Gastrocnemius medialis (tissue), 4 donors: ENCODE measurements around the gene MAML2. TPM values are rescaled to one million over a fixed set of nuclear protein-coding genes. Genes with fewer than 3 reads are reported as not detected.

Source experiments
- ATAC-seq, 2 donors: fragments of 150-250 bp; one replicate each; pipeline ENCODE4 v1.9.1; 2016
- DNase-seq, 2 donors: peaks; one replicate each; pipeline ENCODE4 v3.0.0-alpha.2; 2019
- H3K27ac ChIP-seq, 4 donors: fragments of 200-600 bp; sonication (generic); 1 replicate in 1 of 4; 2 replicates in 3 of 4; pipeline ENCODE4 v1.5.1; 2016 to 2018; ENCODE audit warnings: mild to moderate bottlenecking in 2 of 4, moderate library complexity in 1 of 4
- H3K27me3 ChIP-seq, 3 donors: fragments of 200-600 bp; sonication (generic) in 2 of 3; 1 replicate in 1 of 3; 2 replicates in 2 of 3; pipeline versions ENCODE4 v1.5.1 to v1.6.0; 2016 to 2019; ENCODE audit warnings: mild to moderate bottlenecking in 1 of 3, moderate library complexity in 1 of 3
- H3K36me3 ChIP-seq, 2 donors: fragments of 200-600 bp; sonication (generic) in 1 of 2; one replicate each; pipeline ENCODE4 v1.5.1; 2017 to 2018
- H3K4me1 ChIP-seq, 2 donors: fragments of 200-600 bp; sonication (generic) in 1 of 2; one replicate each; pipeline ENCODE4 v1.5.1; 2016 to 2017; ENCODE audit warnings: mild to moderate bottlenecking in 2 of 2
- H3K4me3 ChIP-seq, 4 donors: fragments of 200-600 bp; sonication (generic) in 3 of 4; 1 replicate in 1 of 4; 2 replicates in 3 of 4; pipeline ENCODE4 v1.5.1; 2016 to 2019; ENCODE audit warnings: mild to moderate bottlenecking in 2 of 4
- H3K9me3 ChIP-seq, 3 donors: fragments of 200-600 bp; sonication (generic) in 2 of 3; 1 replicate in 1 of 3; 2 replicates in 2 of 3; pipeline ENCODE4 v1.5.1; 2016 to 2019
- POLR2A ChIP-seq, 2 donors: fragments of 450-650 bp; IDR thresholded peaks; one replicate each; pipeline ENCODE4 v1.6.1; 2017; ENCODE audit warnings: antibody characterized with exemption in 2 of 2, mild to moderate bottlenecking in 2 of 2, moderate library complexity in 2 of 2
- in situ Hi-C, 4 donors: fragments of 200-750 bp; cut with MboI; loops; one replicate each; pipeline versions ENCODE4 v1.15.0 to v1.8.0; 2017; ENCODE audit warnings: low sequenced_read_pairs in 4 of 4
- intact Hi-C: fragments of 100-400 bp; cut with DNase I; formaldehyde crosslinking; loops from one replicate; pipeline ENCODE4 v1.15.1; 2023; ENCODE audit warnings: low total_unique reads
- total RNA-seq, 4 donors: library from RNA; depleted of rRNA; stranded (reverse); fragments of >200 nt; gene quantifications; one replicate each; pipeline versions ENCODE4 v1.1.0 to v1.2.3, GENCODE V29; 2016
- TF ChIP-seq, protein P1 (sequence below), 5 experiments: fragments of 450-650 bp in 3 of 5; fragments of 200-600 bp in 2 of 5; sonication (generic) in 2 of 5; IDR thresholded peaks in 4 of 5; conservative IDR thresholded peaks in 1 of 5; 1 replicate in 4 of 5; 2 replicates in 1 of 5; pipeline ENCODE4 v1.5.1; 2016 to 2019; ENCODE audit warnings: antibody characterized with exemption in 5 of 5, mild to moderate bottlenecking in 3 of 5, moderate library complexity in 3 of 5

MAML2 gene
- total RNA-seq, 4 donors from 2014 or later = 4.1 to 6.3 (median 4.8) TPM

DNA sequence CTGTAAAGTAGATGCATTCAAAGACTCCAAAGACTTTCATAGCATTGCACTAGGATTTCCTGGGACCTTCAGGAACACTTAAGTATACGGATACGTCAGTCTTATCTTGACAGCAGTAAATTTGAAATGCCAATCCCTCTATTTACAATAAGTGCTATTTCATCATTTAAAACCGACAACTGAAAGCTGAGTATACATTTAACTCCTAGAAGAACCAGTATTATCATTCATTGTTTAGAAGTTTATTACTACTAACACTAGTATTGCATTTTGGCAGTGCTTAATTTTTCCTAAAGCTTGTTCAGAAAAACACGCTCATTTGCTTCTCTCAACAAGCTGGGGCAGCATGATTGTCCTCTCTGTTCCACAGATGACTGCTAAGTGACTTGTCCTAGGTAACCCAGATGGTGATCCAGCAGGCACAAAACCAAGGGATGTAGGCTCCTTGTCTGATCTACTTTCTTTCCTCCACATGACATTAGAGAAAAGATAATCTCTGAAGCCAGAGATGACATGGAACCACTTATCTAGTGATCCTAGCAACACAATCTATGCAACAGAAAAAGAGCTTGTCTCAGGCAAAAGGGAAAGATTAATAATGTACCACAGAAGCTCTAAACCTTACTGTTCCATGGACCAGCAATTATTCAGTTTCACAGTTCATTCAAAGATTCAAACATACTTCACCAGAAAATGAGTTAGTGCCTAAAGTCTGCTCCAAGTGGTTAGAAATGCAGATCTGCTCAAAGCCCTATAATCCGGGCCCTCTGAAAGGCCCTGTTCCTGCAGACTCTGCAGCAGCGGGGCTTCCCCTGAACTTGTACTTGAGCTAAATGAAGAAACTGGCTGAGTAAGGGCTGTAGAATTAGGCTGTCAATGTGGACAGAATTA lies 5.2 kb downstream of the MAML2 start:
- intact Hi-C loops = no loop called here
- H3K4me1 ChIP-seq = peaks cover 3 to 6% of the 10 kb centered on the region in 2 donors
- no peak overlapping the region for H3K4me3 ChIP-seq
- peak overlapping the region in 1 of 4 donors; percentile 63 for H3K27ac ChIP-seq
- in situ Hi-C loops = loop anchor here in 1 of 4 donors (25.0 kb wide), 1 partner anchor 275 kb away; no protein-coding TSS in a partner anchor
- ATAC-seq = no peak
- TF ChIP-seq POLR2A (IDR thresholded peaks at IDR 0.05) = no peak
- TF ChIP-seq, protein P1, sequence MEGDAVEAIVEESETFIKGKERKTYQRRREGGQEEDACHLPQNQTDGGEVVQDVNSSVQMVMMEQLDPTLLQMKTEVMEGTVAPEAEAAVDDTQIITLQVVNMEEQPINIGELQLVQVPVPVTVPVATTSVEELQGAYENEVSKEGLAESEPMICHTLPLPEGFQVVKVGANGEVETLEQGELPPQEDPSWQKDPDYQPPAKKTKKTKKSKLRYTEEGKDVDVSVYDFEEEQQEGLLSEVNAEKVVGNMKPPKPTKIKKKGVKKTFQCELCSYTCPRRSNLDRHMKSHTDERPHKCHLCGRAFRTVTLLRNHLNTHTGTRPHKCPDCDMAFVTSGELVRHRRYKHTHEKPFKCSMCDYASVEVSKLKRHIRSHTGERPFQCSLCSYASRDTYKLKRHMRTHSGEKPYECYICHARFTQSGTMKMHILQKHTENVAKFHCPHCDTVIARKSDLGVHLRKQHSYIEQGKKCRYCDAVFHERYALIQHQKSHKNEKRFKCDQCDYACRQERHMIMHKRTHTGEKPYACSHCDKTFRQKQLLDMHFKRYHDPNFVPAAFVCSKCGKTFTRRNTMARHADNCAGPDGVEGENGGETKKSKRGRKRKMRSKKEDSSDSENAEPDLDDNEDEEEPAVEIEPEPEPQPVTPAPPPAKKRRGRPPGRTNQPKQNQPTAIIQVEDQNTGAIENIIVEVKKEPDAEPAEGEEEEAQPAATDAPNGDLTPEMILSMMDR (IDR thresholded peaks at IDR 0.05 in 4 of 5, conservative IDR thresholded peaks at IDR 0.05 in 1 of 5) = no peak
- no peak for DNase-seq
- H3K9me3 ChIP-seq = no peaks in the 10 kb centered on the region
- H3K36me3 ChIP-seq = no peaks in the 10 kb centered on the region
- no peaks in the 10 kb centered on the region for H3K27me3 ChIP-seq

GRCh38 chr11:96335388-96335787 lies 7.6 kb downstream of the MAML2 start:
- no peaks in the 10 kb centered on the region for H3K9me3 ChIP-seq
- no peak overlapping the region for H3K27ac ChIP-seq
- no peaks in the 10 kb centered on the region for H3K36me3 ChIP-seq
- ATAC-seq (no peak), DNase-seq (no peak)
- no peaks in the 10 kb centered on the region for H3K27me3 ChIP-seq
- in situ Hi-C loops = loop anchor here in 1 of 4 donors (25.0 kb wide), 1 partner anchor 273 kb away; no protein-coding TSS in a partner anchor
- intact Hi-C loops = no loop called here
- TF ChIP-seq POLR2A (IDR thresholded peaks at IDR 0.05) = no peak
- TF ChIP-seq, protein P1 (IDR thresholded peaks at IDR 0.05 in 4 of 5, conservative IDR thresholded peaks at IDR 0.05 in 1 of 5) = no peak
- H3K4me3 ChIP-seq = no peak overlapping the region
- peaks cover 3 to 21% of the 10 kb centered on the region in 2 donors for H3K4me1 ChIP-seq

GRCh38 chr11:96334219-96334618 lies 8.8 kb downstream of the MAML2 start:
- H3K27ac ChIP-seq = no peak overlapping the region
- no peak for DNase-seq
- H3K4me1 ChIP-seq = peaks cover 0 to 21% of the 10 kb centered on the region in 2 donors
- H3K9me3 ChIP-seq = no peaks in the 10 kb centered on the region
- ATAC-seq = no peak
- in situ Hi-C loops (loop anchor here in 1 of 4 donors (25.0 kb wide), 1 partner anchor 272 kb away; no protein-coding TSS in a partner anchor), intact Hi-C loops (no loop called here)
- H3K4me3 ChIP-seq = no peak overlapping the region
- H3K36me3 ChIP-seq = no peaks in the 10 kb centered on the region
- H3K27me3 ChIP-seq = no peaks in the 10 kb centered on the region
- no peak for TF ChIP-seq POLR2A (IDR thresholded peaks at IDR 0.05)
- TF ChIP-seq, protein P1 (IDR thresholded peaks at IDR 0.05 in 4 of 5, conservative IDR thresholded peaks at IDR 0.05 in 1 of 5) = no peak

GRCh38 chr11:96333191-96333719 lies 9.7 kb downstream of the MAML2 start:
- DNase-seq (no peak), ATAC-seq (no peak)
- in situ Hi-C loops = loop anchor here in 1 of 4 donors (25.0 kb wide), 1 partner anchor 271 kb away; no protein-coding TSS in a partner anchor
- H3K27ac ChIP-seq = peak overlapping the region in 2 of 4 donors; percentile 15 to 27
- no peak for TF ChIP-seq POLR2A (IDR thresholded peaks at IDR 0.05)
- TF ChIP-seq, protein P1 (IDR thresholded peaks at IDR 0.05 in 4 of 5, conservative IDR thresholded peaks at IDR 0.05 in 1 of 5) = no peak
- no peaks in the 10 kb centered on the region for H3K9me3 ChIP-seq
- no peaks in the 10 kb centered on the region for H3K36me3 ChIP-seq
- H3K4me3 ChIP-seq = no peak overlapping the region
- H3K27me3 ChIP-seq = no peaks in the 10 kb centered on the region
- peaks cover 0 to 21% of the 10 kb centered on the region in 2 donors for H3K4me1 ChIP-seq
- intact Hi-C loops = no loop called here
